Upper lobe of right lung (tissue), 1 donor: ENCODE measurements around the gene CRISP1. TPM values are rescaled to one million over a fixed set of nuclear protein-coding genes. Genes with fewer than 3 reads are reported as not detected.

Experiments used
- ATAC-seq: fragments of 200-7000 bp; cut with Tn5 transposase; one replicate; pipeline ENCODE4 v1.9.1; 2020; ENCODE audit warnings: mild to moderate bottlenecking, moderate library complexity
- DNase-seq: peaks from one replicate; pipeline ENCODE4 v3.0.0-alpha.2; 2020
- H3K27ac ChIP-seq: fragments of 200-600 bp; one replicate; pipeline ENCODE4 v1.8.0; 2022
- H3K27me3 ChIP-seq: fragments of 200-600 bp; one replicate; pipeline ENCODE4 v1.8.0; 2022; ENCODE audit warnings: mild to moderate bottlenecking
- H3K36me3 ChIP-seq: fragments of 200-600 bp; one replicate; pipeline ENCODE4 v1.8.0; 2022
- H3K4me1 ChIP-seq: fragments of 200-600 bp; one replicate; pipeline ENCODE4 v1.8.0; 2022
- H3K4me3 ChIP-seq: fragments of 200-600 bp; one replicate; pipeline ENCODE4 v1.8.0; 2022; ENCODE audit warnings: mild to moderate bottlenecking
- H3K9me3 ChIP-seq: fragments of 200-600 bp; one replicate; pipeline ENCODE4 v1.8.0; 2022
- CTCF ChIP-seq: fragments of 200-600 bp; IDR thresholded peaks from one replicate; pipeline ENCODE4 v1.8.0; 2022; ENCODE audit warnings: antibody characterized with exemption
- intact Hi-C: fragments of 100-400 bp; cut with DNase I; formaldehyde crosslinking; loops from one replicate; pipeline ENCODE4 v1.11.0; 2022
- total RNA-seq: library from RNA; stranded (reverse); fragmentation: NEBNext Ultra II Directional; extraction: Animal tissue kit (Norgen Biotek cat#: 25700); gene quantifications from one replicate; pipeline ENCODE4 v1.2.1, GENCODE V29; 2021
- donor health status: DM: no; HTN: yes; CAD: no; lungs with severe emphysema.

CRISP1 gene
- total RNA-seq, 1 donor from 2014 or later, result not detected

- no peak for DNase-seq
- H3K27ac ChIP-seq, result no peak overlapping the region
- no peaks in the 10 kb centered on the region for H3K27me3 ChIP-seq
- H3K9me3 ChIP-seq, result no peaks in the 10 kb centered on the region
- no peak overlapping the region for H3K4me3 ChIP-seq
- no peak for TF ChIP-seq CTCF
- intact Hi-C loops, result no loop called here
- H3K36me3 ChIP-seq, result no peaks in the 10 kb centered on the region
- H3K4me1 ChIP-seq, result no peaks in the 10 kb centered on the region
- ATAC-seq, result no peak
Observed at GRCh38 chr6:49790341-49790740, 76.0 kb downstream of the CRISP1 start.

GRCh38 chr6:49787176-49787575 lies 79.2 kb downstream of the CRISP1 start, which contains the start of gene PGK2:
Gene PGK2, minus strand, starts transcription at chr6:49787285. Its CDS starts 98 bp downstream, at chr6:49787187.
- intact Hi-C loops, result no loop called here
- Histone ChIP-seq H3K27me3 (no peaks in the 10 kb centered on the region), H3K27ac (no peak within 1 kb of the TSS), H3K9me3 (no peaks in the 10 kb centered on the region), H3K4me1 (no peaks in the 10 kb centered on the region), H3K36me3 (no peaks in the 10 kb centered on the region), H3K4me3 (no peak within 1 kb of the TSS)
- TF ChIP-seq CTCF, result no peak
- ATAC-seq, result no peak
- DNase-seq, result no peak

GRCh38 chr6:49784272-49784671 lies 82.1 kb downstream of the CRISP1 start:
- no peak for ATAC-seq
- Histone ChIP-seq H3K4me3 (no peak overlapping the region), H3K9me3 (no peaks in the 10 kb centered on the region), H3K36me3 (no peaks in the 10 kb centered on the region), H3K27ac (no peak overlapping the region), H3K27me3 (no peaks in the 10 kb centered on the region), H3K4me1 (no peaks in the 10 kb centered on the region)
- DNase-seq, result no peak
- TF ChIP-seq CTCF, result no peak
- intact Hi-C loops, result no loop called here

Other genes starting within 250 kb of the CRISP1 start
- gene RHAG, start 229.7 kb downstream of the CRISP1 start, total RNA-seq, result not detected
- not detected for gene CRISP2, start 153.0 kb downstream of the CRISP1 start, total RNA-seq
- not detected for gene CRISP3, start 122.1 kb downstream of the CRISP1 start, total RNA-seq
- gene PGK2, start 79.2 kb downstream of the CRISP1 start, total RNA-seq, result not detected
- gene DEFB114, start 97.6 kb upstream of the CRISP1 start, total RNA-seq, result not detected
- not detected for gene DEFB113, start 103.1 kb upstream of the CRISP1 start, total RNA-seq
- gene DEFB110, start 155.5 kb upstream of the CRISP1 start, total RNA-seq, result not detected
- not detected for gene DEFB112, start 183.4 kb upstream of the CRISP1 start, total RNA-seq